K562 (cell line): ENCODE measurements around the gene AHI1. TPM values are rescaled to one million over a fixed set of nuclear protein-coding genes. Genes with fewer than 3 reads are reported as not detected.
A peak's percentile ranks its signal among the peaks of the same experiment; 100 is the strongest.

Experiments
- CHD7 ChIP-seq: fragments of 200-600 bp; sonication (generic); IDR thresholded peaks from one replicate; pipeline ENCODE4 v1.6.1; 2012; ENCODE audit warnings: mild to moderate bottlenecking, low read depth, low read length, inconsistent platforms
- KDM4B ChIP-seq, 2 experiments: fragments of 450-650 bp in 1 of 2; sonication (generic) in 1 of 2; IDR thresholded peaks; 2 replicates each; pipeline ENCODE4 v1.6.1; 2016 to 2017; ENCODE audit warnings: borderline replicate concordance in 2 of 2, antibody characterized with exemption in 1 of 2, low read depth in 1 of 2, mild to moderate bottlenecking in 1 of 2
- RAD21 ChIP-seq, 2 experiments: fragments of 250-450 bp in 1 of 2; fragments of 450-650 bp in 1 of 2; sonication (Bioruptor Pico) in 1 of 2; formaldehyde crosslinking in 1 of 2; IDR thresholded peaks in 1 of 2; conservative IDR thresholded peaks in 1 of 2; 2 replicates each; pipeline versions ENCODE4 v1.4.0 to v1.8.0; 2020 to 2022; ENCODE audit warnings: mild to moderate bottlenecking in 2 of 2, moderate library complexity in 1 of 2
- REST ChIP-seq, 2 experiments: fragments of 450-650 bp; formaldehyde crosslinking in 1 of 2; IDR thresholded peaks; 2 replicates each; pipeline versions ENCODE4 v1.4.0 to v1.6.1; 2014 to 2020; ENCODE audit warnings: mild to moderate bottlenecking in 2 of 2, borderline replicate concordance in 1 of 2, low read depth in 1 of 2
- polyA plus RNA-seq, 8 experiments: library from polyadenylated mRNA; depleted of rRNA in 4 of 8; stranded (reverse) in 5 of 8; unstranded in 3 of 8; fragments of >200 nt; fragmentation: Nextera tagmentation in 2 of 8; fragmentation: Illumina TruSeq in 1 of 8; extraction: Ambion mirVana in 2 of 8; extraction: Trizol in 1 of 8; gene quantifications; 2 replicates each; pipeline versions ENCODE4 v1.2.1 to v1.2.3, GENCODE V29; 2011 to 2014; ENCODE audit warnings: inconsistent platforms in 1 of 8, missing spikeins in 1 of 8
- total RNA-seq, 7 experiments: library from RNA; depleted of rRNA in 6 of 7; stranded (reverse); fragments of >200 nt in 6 of 7; fragmentation: Illumina TruSeq in 2 of 7; extraction: Trizol in 2 of 7; gene quantifications; 2 replicates each; pipeline versions ENCODE4 v1.2.1 to v1.2.3, GENCODE V29; 2011 to 2021; ENCODE audit warnings: low replicate concordance in 1 of 7

The AHI1 gene
- total and polyA plus RNA-seq, 9 of the 15 experiments (the other 6 are each of a cell fraction or from before 2014, with no cell fraction given) = 24.7 to 54.9 (median 32.2) TPM

GRCh38 chr6:135257631-135258405 lies 239.7 kb downstream of the AHI1 start (continued):
- TF ChIP-seq CHD7 (no peak), KDM4B (IDR thresholded peaks at IDR 0.05; ENCODE audit: borderline replicate concordance in 2 of 2, low read depth in 1 of 2) (no peak), REST (IDR thresholded peaks at IDR 0.05; ENCODE audit: borderline replicate concordance) (peak; percentile 24; the same call in 1 of the 2 replicates), REST (CRISPR knock-in tag; IDR thresholded peaks at IDR 0.05; ENCODE audit: low read depth) (no peak), RAD21 (CRISPR knock-in tag; conservative IDR thresholded peaks at IDR 0.05 in 1 of 2, IDR thresholded peaks at IDR 0.05 in 1 of 2) (peak; percentile 40 to 65)
